Activated CD8-positive, alpha-beta memory T cell treated with anti-CD3 and anti-CD28 coated beads for 48 hours (primary cell): Measurements from ENCODE around the gene AMHR2.

Experiments
- DNase-seq, 3 experiments: peaks; one replicate each; pipeline ENCODE4 v3.0.0-alpha.2; 2020; ENCODE audit warnings: low read depth in 2 of 3, low spot score in 2 of 3

The AMHR2 gene

DNA sequence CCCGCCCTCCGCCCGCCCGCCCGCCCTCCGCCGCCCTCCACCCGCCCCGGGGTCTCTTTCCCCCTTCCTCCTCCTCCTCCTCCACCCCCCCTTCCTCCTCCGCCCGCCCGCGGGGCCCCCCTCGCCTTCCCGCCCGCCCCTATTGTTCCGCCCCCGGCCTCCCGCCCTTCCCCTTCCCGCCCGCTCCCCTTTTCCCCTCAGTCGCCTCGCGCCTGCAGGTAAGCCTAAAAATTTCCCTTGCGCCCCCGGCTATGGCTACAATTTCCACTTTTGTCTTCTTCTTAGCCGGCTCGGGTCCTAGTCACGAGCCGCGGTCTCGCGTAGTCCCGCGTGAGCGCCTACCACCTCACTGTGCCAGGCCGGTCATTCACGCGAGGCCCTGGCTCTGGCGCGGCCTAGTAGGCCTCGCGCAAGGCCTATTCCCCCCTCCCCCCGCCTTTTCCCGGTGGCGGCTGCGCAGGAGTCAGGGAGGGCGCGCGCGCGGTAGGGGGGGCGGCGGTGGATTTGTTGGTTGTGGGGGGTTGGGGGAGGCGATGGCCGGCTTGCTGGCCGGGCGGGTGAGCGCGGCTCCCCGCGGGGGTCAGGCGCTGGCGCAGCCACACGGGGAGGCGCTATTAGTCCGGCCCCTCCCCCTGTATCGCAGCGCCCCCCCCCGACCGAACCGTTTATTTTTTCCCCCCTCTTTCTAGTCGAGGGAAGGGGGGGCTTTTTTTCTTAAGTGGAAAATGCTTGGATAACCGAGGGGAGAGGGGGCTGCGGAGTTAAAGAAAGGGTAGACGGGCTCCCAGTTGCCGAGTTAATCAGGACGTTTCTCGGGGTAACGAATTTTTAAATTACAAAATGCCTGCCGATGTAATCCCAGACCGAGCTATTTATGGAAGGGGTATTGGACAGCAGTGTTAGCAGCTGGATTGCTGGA, 28.8 kb downstream of the AMHR2 start:
- DNase-seq: peak; percentile 48 to 56 (median 53)

DNA sequence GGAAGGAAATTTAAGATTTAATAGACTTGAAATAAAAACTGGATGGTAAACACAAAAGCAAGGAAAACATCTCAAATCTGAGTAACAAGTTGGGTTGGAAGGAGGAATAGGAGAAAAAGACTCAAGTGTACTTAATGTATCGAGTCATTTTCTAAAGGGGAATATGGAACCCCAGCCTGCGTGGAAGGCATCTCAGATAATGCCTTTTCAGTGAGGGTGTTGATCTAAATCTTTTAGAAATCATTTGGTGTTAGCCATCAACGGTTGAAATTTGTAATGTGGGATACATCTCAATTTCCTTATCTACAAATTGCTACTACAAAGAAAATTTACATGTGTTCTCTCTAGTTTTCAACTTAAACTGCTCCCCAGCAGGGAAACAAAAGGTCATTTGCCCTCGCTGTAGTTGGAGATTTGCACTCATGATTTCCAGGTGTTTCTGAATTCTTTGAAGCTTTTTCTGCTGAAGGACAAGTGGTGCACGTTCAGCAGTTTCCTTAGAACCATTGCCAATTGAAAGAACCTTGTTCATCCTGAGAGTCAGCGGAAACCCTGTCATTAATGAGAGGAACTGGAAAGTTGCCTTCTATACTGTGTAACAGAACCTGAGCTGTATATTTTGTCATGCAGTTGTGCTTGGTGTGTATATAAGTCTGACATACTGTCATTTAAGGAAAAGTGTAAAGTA, 30.4 kb downstream of the AMHR2 start:
- DNase-seq: no peak

DNA sequence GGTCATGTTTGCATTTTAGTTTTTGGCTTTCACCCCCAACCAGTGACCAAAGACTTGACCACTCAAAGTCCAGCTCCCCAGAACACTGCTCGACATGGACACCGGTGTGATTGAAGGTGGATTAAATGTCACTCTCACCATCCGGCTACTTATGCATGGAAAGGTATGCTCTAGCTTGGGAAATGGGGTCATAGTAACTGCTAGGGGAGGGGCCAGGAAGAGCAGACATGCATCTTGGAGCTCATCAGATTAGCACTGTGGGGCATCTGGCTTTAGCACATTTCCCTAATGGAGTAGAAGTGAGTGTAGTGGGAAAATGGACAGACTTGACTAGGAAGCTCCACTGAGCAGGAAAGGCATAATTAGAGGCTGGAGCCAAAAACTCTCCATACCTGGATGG, 31.1 kb downstream of the AMHR2 start:
- DNase-seq: no peak

DNA sequence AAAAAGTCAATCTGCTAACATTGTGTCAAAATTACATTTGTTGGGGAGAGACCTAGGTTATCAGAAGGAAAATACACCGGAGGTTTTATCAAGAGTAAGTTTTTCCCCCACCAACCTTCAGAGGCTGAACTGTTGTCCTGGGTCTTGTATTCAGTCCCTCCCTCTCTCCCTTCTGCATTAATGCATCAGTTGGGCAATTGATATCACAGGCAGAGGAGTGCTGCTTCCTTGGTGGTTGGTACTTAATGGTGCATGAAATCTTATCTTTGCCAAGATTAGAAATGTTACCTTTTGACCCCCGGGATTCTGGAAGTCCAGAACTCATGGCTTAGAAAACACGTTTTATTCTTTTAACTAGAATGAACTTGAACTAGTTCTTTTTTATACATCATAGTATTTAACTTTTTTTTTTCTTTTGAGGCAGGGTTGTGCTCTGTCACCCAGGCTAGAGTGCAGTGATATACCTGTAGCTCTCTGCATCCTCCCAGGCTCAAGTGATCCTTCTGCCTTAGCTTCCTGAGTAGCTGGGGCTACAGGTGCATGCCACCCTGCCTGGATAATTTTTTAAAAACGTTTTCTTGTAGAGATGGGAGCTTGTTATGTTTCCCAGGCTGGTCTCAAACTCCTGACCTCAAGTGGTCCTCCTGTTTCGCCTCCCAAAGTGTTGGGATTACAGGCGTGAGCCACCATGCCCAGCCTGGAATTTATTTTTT, 33.2 kb downstream of the AMHR2 start:
- no peak for DNase-seq

DNA sequence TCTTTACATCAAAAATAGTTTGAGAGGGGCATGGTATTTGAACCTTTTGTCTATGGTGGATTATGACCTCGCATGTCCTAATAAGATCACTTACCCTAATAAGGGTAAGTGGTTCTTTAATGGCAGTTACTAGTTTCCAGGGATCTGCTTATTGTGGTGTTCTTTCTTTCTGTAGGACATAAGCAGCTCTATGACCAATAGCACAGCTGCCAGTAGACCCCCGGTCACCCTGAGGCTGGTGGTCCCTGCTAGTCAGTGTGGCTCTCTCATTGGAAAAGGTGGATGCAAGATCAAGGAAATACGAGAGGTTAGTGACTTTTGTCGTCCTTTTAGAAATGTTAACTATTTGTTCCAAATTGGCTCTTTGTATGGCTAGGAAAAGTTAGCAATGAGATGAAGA, 35.4 kb downstream of the AMHR2 start:
- no peak for DNase-seq

DNA sequence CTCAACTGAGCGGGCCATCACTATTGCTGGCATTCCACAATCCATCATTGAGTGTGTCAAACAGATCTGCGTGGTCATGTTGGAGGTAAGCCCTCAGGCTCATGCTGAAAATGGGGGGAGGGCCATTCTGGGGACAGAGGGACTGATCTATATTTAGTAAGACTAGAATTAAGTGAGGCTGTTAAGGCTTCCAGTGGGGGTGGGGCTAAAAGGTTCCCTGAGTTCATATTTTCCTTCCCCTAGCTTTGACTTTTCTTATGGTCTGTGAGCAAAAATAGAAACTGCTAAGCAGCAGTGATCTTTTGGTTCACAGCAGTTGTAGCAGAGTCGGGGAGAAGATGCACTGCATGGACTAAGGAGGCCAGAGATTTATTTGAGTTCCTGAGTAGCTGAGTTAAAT, 37.4 kb downstream of the AMHR2 start:
- DNase-seq: no peak

DNA sequence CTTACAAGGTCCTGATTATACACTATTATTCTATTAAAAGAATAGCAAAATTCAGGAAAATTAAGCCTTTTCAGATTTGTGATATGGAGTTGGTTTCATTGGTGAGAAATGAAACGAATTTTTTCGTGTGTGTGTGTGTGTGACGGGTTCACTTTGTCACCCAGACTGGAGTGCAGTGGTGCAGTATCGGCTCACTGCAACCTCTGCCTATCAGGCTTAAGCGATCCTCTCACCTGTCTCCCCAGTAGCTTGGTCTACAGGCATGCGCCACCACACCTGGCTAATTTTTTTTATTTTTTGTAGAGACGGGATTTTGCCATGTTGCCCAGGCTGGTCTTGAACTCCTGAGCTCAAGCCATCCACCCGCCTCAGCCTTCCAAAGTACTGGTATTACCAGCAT, 37.9 kb downstream of the AMHR2 start:
- no peak for DNase-seq

DNA sequence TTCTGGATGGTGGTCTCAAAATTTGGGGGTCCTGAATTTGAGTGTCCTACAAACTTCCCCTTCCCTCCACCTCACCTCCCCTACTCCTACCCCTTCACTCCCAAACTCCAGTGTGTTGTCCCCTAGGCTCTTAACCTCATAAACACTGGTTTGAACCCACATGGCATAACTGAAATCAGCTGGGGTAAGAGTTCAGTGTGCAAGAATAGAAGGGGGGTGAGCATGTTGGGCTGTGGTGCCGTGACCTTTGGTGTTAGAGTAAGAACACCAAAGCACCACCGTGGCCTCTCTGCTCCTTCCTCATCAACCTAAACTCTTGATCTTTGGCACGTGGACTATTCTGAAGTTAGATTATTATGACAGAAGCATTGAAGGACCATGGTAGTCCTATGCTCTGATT, 39.3 kb downstream of the AMHR2 start:
- no peak for DNase-seq

DNA sequence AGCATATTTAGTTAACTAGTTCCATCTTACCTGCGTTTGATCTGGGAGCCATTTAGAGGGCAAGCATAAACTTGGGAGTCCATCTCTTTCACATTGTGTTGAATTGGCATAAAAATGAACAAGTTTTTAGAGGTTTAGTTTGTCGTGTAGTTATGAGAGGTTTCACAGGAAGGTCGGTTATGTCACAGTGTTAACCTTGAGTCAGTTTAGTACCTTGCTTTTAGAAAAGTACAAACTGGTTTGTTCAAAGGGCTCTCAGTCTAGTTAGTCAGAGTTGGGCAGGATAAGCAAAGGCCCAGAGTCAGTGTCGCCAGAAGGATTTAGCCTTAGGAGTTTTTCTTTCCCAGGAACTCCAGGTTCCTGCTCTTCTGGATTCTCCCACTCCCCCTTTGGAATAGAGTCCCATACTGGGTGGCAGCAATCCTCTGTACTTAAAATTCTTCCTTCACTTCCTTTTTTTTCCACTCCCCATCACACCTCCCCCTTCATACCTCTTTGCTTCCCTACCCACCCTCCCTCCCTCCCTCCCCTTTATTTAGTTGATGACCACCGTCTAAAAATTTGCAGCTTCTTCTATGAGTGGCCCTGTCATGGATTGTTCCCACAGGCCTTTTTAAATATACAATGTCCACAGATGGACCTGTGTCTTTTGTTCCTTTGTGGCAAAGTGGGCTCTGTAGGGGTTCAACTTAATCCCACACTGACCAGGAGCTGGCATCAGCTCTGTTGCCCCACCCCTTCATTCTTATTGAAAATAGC, 40.3 kb downstream of the AMHR2 start:
- DNase-seq: no peak

DNA sequence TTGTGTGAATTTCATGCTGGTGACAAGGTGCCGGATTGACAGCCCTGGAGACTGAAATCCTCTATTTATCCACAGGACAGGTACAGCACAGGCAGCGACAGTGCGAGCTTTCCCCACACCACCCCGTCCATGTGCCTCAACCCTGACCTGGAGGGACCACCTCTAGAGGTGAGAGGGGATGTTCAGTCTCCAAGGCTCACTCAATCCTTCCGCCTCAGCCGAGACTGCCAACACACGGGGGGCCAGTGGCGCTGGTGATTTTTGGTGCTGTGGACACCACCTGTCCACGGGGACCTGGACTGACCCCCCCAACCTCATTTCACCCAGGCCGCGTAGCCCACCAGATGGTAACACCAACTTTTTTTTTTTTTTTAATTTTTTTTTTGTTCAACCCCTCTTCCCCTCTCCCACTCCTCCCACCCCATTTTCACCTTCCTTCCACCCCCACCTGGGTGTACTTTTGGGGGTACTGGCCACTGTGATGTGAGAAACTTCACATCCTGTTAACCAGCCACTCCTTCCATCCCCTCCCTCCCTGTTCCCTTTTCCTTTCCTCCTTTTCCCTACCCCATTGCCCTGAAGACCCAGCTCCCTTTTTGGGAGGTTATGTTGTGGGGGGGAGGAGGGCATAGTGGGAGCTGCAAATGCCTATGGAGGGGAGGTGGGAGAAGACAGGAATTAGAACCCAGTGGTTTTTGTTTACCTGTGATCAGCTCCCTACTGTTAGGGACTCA, 41.2 kb downstream of the AMHR2 start:
- no peak for DNase-seq

DNA sequence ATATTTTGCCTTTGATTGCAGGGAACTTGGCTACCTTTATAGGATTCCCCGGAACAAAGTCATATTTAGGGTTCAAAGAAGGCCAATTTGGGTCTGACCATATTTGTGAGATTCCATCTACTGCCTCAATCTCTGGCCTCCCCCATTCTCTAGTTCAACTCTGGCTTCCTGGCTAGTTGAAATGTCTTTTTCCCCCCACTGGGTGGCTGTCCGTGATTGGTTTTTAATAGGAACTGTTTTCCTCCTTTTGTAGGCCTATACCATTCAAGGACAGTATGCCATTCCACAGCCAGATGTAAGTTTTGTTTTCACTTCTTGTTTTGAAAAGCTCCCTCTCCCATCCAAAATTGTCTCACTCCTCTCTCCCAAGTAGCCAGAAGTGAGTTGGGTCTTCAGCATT, 42.0 kb downstream of the AMHR2 start:
- DNase-seq: no peak

DNA sequence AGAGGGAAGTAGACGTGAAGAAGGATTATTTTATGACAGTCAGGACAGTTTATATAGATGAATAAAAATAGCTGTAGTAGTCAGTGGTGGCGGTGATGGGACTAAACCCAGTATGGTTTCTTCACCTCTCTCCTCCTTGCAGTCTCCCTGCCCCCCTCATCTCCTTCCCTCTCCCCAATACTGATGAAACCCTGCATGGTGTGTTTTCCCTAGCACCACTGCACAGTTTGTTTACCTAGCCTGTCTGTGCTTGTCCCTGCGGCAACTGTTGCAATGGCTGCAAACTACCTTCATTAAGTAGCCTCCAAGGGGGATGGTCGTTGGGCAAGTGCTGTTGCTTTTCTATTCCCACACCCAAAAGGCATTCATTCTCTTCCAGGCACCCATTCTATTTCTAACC, 43.0 kb downstream of the AMHR2 start:
- no peak for DNase-seq

DNA sequence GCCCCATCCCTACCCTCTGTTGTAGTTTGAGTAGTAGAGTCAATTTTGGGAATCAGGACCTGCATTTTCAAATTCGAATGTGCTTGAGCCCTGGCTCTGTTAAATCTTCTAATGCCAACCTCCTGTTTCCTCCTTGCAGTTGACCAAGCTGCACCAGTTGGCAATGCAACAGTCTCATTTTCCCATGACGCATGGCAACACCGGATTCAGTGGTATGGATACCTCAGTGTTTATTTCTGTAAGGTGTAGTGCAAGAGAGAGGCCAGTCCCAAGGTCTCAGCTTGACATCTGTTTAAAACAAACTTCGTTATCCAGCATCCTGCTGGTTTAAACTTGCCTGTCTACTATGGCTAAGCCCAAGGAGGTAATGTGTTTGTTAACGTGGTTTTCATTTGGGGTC, 43.4 kb downstream of the AMHR2 start:
- DNase-seq: no peak

DNA sequence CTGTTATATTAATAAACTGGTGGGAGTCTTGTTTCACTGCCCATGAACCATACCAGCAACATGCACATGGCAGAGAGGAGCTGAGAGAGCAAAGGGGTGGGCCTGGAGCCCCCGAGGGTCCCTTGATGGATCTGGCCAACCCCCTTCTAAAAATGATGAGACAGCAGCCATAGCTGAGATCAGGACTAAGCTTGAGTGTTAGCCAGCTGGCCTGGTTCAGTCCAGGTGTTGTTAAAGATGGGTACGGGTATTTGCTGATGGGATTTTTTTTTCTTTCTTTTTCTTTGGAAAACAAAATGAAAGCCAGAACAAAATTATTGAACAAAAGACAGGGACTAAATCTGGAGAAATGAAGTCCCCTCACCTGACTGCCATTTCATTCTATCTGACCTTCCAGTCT, 44.2 kb downstream of the AMHR2 start:
- no peak for DNase-seq

DNA sequence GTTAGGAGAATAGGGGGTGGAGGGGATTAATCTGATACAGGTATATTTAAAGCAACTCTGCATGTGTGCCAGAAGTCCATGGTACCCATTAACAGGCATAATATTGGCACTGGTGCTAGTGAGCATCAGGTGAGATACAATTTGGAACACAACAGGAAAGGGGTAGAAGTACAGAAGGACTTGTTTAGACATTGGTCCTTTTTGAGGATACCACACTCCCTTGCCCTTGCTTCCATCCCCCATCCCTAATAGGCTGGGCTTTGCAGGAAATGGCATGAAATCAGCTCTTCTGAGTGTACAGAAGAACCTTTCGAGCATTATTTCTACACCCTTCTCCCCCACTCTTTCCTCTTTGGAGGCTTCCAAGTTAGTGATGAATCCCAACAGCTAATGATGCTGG, 44.6 kb downstream of the AMHR2 start:
- no peak for DNase-seq

DNA sequence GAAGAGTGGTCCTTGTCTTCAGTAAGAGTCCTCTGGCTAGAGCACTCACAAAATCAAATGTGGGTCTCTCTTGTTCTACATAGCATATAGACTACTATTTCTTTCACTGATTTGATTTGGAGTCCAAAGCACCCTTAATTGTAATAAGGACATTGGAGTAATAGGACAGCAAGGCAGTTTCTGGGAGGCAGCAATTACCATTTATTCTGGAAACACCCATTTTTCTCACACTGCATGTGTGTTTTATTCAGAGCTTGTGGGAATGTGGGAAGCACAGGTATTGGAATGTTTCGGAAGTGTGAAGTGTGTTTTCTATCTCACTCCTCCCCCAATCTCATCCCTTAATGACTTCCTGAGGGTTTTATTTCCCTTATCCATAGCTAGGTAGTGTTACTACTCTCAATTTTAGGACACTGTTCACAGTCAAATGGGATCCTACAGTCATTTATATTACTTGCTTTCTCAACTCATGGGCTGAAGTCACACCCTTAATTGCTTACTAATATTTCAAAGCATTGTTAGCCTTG, 48.5 kb downstream of the AMHR2 start:
- DNase-seq: no peak

DNA sequence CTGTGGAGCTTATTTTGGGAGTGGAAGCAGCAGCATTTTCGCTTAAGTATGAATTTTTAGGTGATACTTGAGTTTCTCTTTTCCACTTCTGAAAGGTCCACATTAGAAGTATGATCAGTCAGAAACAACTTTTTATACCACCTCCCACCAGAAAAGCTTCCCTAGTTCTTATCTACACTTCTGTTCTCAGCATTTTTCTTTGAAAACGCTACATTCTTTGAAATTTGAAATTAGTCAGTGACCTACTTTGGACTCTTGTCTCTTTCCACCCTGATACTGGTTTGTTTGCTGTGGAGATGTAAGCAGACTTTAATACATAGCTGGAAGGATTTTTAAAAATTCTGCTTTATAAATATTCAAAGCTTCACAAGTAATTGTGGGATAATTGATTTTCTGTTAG, 50.4 kb downstream of the AMHR2 start:
- no peak for DNase-seq

DNA sequence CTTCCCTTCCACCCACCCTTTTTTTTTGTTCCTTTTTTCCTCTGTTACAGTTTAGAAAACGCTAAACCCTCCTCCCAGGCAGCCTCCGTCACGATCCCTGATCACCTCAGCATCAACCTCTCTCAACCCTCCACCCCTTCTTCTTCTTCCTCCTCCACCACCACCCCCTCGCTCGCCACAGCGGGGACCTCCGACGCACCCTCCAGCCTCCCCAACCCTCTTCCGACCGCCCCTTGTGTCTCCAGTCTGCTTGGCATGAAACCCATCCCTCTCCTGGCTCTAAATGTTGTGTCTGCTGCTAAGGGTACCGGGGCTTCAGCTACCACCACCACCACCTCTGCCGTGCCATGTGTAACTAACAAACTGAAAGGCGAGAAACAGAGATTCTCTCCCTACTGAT, 51.2 kb downstream of the AMHR2 start:
- DNase-seq: no peak

DNA sequence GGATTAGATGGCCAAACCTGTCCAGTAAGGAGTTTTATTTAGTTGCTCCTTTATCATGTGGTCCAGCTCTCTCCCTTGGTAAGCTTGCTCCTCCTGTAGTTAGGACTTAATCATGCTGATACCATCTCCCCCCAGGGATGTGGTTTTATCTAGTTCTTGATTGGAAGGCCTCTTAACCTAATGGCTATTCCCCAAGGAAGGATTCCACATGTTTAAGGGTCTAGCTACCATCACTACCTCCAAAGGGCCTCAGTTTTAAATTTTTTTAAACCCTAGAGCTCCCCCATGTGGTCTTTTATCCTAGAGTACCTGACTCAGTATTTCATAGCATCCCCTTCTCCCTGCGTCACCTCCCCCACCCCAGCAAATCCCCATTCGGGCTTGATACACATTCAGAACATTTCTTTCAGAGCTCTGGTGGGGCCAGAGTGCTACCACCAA, 53.1 kb downstream of the AMHR2 start:
- no peak for DNase-seq

DNA sequence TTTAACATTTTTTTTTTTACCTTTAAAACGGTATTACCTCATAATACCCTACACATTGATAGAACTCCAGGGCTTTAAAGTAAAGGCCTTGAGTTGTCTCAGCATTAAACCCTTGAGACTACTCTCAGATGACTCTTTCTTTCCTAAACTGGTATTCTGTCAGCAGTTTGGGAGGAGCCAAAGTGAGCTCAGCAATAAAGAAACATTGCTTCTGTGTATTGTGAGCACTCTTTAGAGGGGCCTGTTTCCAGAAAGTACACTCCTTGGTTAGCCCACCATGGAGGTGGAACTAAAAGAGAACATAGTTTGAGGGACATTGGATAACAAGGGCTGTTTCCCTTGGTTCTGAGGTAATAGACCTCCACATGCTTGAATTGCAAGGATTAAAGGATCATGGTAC, 55.2 kb downstream of the AMHR2 start:
- no peak for DNase-seq
